SH-SY5Y (cell line): ENCODE measurements around the gene HSPB1.

Experiments
- GATA2 ChIP-seq: IDR thresholded peaks from 2 replicates; pipeline ENCODE4 v1.6.1; 2011; ENCODE audit warnings: mild to moderate bottlenecking, low read depth, low read length
- GATA3 ChIP-seq: IDR thresholded peaks from 2 replicates; pipeline ENCODE4 v1.6.1; 2011; ENCODE audit warnings: low read depth, mild to moderate bottlenecking, low read length, moderate library complexity

GRCh38 chr7:76351372-76351771, 48.9 kb downstream of the HSPB1 start:
- no peak for TF ChIP-seq GATA2
- no peak for TF ChIP-seq GATA3
